Central memory CD8-positive, alpha-beta T cell (primary cell): ENCODE measurements around the gene PARP8.

Experiments
- ATAC-seq: fragments of 150-1000 bp; cut with Tn5 transposase; replicated peaks from 2 replicates; pipeline ENCODE4 v1.10.0; 2022; ENCODE audit warnings: mild to moderate bottlenecking, moderate FRiP score, moderate number of reproducible peaks; ENCODE audit not compliant: poor library complexity, severe bottlenecking; ENCODE audit errors: extremely low read depth
- DNase-seq, 2 donors: peaks; one replicate each; pipeline ENCODE4 v3.0.0; 2021; ENCODE audit warnings: low spot score in 2 of 2
- H3K27ac Mint-ChIP-seq: one replicate; pipeline ENCODE4 v1.8.0; 2022; ENCODE audit warnings: low read depth, mild to moderate bottlenecking, moderate library complexity, mixed read lengths
- H3K27me3 Mint-ChIP-seq: one replicate; pipeline ENCODE4 v1.8.0; 2022; ENCODE audit warnings: mixed read lengths
- H3K36me3 Mint-ChIP-seq: one replicate; pipeline ENCODE4 v1.8.0; 2022; ENCODE audit warnings: mild to moderate bottlenecking, moderate library complexity, mixed read lengths; ENCODE audit not compliant: insufficient read depth
- H3K4me1 Mint-ChIP-seq: one replicate; pipeline ENCODE4 v1.8.0; 2022; ENCODE audit warnings: mixed read lengths
- H3K4me3 Mint-ChIP-seq: one replicate; pipeline ENCODE4 v1.8.0; 2022; ENCODE audit warnings: mild to moderate bottlenecking, moderate library complexity, mixed read lengths
- H3K9me3 Mint-ChIP-seq: one replicate; pipeline ENCODE4 v1.8.0; 2022; ENCODE audit warnings: mixed read lengths

Gene PARP8

GRCh38 chr5:50740832-50741231, 74.4 kb downstream of the PARP8 start:
- ATAC-seq, result no peak
- H3K27ac Mint-ChIP-seq, result peak overlapping the region; percentile 14
- H3K9me3 Mint-ChIP-seq, result no peaks in the 10 kb centered on the region
- DNase-seq, result no peak
- H3K36me3 Mint-ChIP-seq, result peaks cover 14% of the 10 kb centered on the region
- peaks cover 55% of the 10 kb centered on the region for H3K4me1 Mint-ChIP-seq
- no peak overlapping the region for H3K4me3 Mint-ChIP-seq
- no peaks in the 10 kb centered on the region for H3K27me3 Mint-ChIP-seq

GRCh38 chr5:50744776-50745175, 78.3 kb downstream of the PARP8 start:
- no peaks in the 10 kb centered on the region for H3K9me3 Mint-ChIP-seq
- H3K4me3 Mint-ChIP-seq, result peak overlapping the region; percentile 66
- DNase-seq (no peak), ATAC-seq (peak; percentile 61)
- H3K27me3 Mint-ChIP-seq, result no peaks in the 10 kb centered on the region
- peak overlapping the region; percentile 81 for H3K27ac Mint-ChIP-seq
- peaks cover 15% of the 10 kb centered on the region for H3K36me3 Mint-ChIP-seq
- H3K4me1 Mint-ChIP-seq, result peaks cover 77% of the 10 kb centered on the region

- peak overlapping the region; percentile 87 for H3K27ac Mint-ChIP-seq
- no peak for ATAC-seq
- peaks cover 77% of the 10 kb centered on the region for H3K4me1 Mint-ChIP-seq
Observed at GRCh38 chr5:50745221-50745910, 78.9 kb downstream of the PARP8 start.

GRCh38 chr5:50749181-50749580, 82.7 kb downstream of the PARP8 start:
- Mint-ChIP-seq H3K27ac (peak overlapping the region; percentile 87), H3K36me3 (peaks cover 9% of the 10 kb centered on the region), H3K27me3 (no peaks in the 10 kb centered on the region), H3K9me3 (no peaks in the 10 kb centered on the region), H3K4me3 (peak overlapping the region; percentile 34), H3K4me1 (peaks cover 72% of the 10 kb centered on the region)
- no peak for ATAC-seq
- no peak for DNase-seq

More at GRCh38 chr5:50745221-50745910, 78.9 kb downstream of the PARP8 start:
- no peak for DNase-seq
- H3K4me3 Mint-ChIP-seq, result peak overlapping the region; percentile 66
- H3K27me3 Mint-ChIP-seq, result no peaks in the 10 kb centered on the region
- no peaks in the 10 kb centered on the region for H3K9me3 Mint-ChIP-seq
- peaks cover 12% of the 10 kb centered on the region for H3K36me3 Mint-ChIP-seq

- H3K9me3 Mint-ChIP-seq, result no peaks in the 10 kb centered on the region
- H3K36me3 Mint-ChIP-seq, result peaks cover 9% of the 10 kb centered on the region
- ATAC-seq (peak; percentile 38), DNase-seq (no peak)
- H3K4me3 Mint-ChIP-seq, result peak overlapping the region; percentile 55
- H3K4me1 Mint-ChIP-seq, result peaks cover 67% of the 10 kb centered on the region
- no peaks in the 10 kb centered on the region for H3K27me3 Mint-ChIP-seq
- peak overlapping the region; percentile 87 for H3K27ac Mint-ChIP-seq
Observed at GRCh38 chr5:50749873-50750272, 83.4 kb downstream of the PARP8 start.

- peak overlapping the region; percentile 87 for H3K27ac Mint-ChIP-seq
- H3K4me1 Mint-ChIP-seq, result peaks cover 70% of the 10 kb centered on the region
- H3K36me3 Mint-ChIP-seq, result peaks cover 12% of the 10 kb centered on the region
- no peaks in the 10 kb centered on the region for H3K9me3 Mint-ChIP-seq
- ATAC-seq (peak; percentile 79), DNase-seq (peak in 1 of 2 donors; percentile 32)
- H3K27me3 Mint-ChIP-seq, result no peaks in the 10 kb centered on the region
- H3K4me3 Mint-ChIP-seq, result no peak overlapping the region
Observed at GRCh38 chr5:50751064-50751657, 84.7 kb downstream of the PARP8 start.

GRCh38 chr5:50752800-50753199, 86.4 kb downstream of the PARP8 start:
- Mint-ChIP-seq H3K27ac (peak overlapping the region; percentile 74), H3K9me3 (no peaks in the 10 kb centered on the region), H3K27me3 (no peaks in the 10 kb centered on the region), H3K4me1 (peaks cover 70% of the 10 kb centered on the region), H3K36me3 (peaks cover 15% of the 10 kb centered on the region), H3K4me3 (no peak overlapping the region)
- DNase-seq, result no peak
- ATAC-seq, result no peak

- ATAC-seq, result no peak
- Mint-ChIP-seq H3K9me3 (no peaks in the 10 kb centered on the region), H3K36me3 (peaks cover 50% of the 10 kb centered on the region), H3K27me3 (no peaks in the 10 kb centered on the region), H3K27ac (peak overlapping the region; percentile 41), H3K4me1 (peaks cover 43% of the 10 kb centered on the region), H3K4me3 (no peak overlapping the region)
- DNase-seq, result no peak
Observed at GRCh38 chr5:50759526-50760270, 93.3 kb downstream of the PARP8 start.

- Mint-ChIP-seq H3K27me3 (no peaks in the 10 kb centered on the region), H3K27ac (no peak overlapping the region), H3K9me3 (no peaks in the 10 kb centered on the region), H3K4me1 (peaks cover 38% of the 10 kb centered on the region), H3K36me3 (peaks cover 62% of the 10 kb centered on the region), H3K4me3 (no peak overlapping the region)
- ATAC-seq (no peak), DNase-seq (no peak)
Observed at GRCh38 chr5:50763351-50763750, 96.9 kb downstream of the PARP8 start.

- H3K9me3 Mint-ChIP-seq, result no peaks in the 10 kb centered on the region
Observed at GRCh38 chr5:50763846-50764245, 97.4 kb downstream of the PARP8 start.

GRCh38 chr5:50766042-50766441, 99.6 kb downstream of the PARP8 start:
- no peaks in the 10 kb centered on the region for H3K27me3 Mint-ChIP-seq
- peaks cover 68% of the 10 kb centered on the region for H3K36me3 Mint-ChIP-seq

More at GRCh38 chr5:50763846-50764245, 97.4 kb downstream of the PARP8 start:
- Mint-ChIP-seq H3K36me3 (peaks cover 67% of the 10 kb centered on the region), H3K27ac (peak overlapping the region; percentile 35), H3K27me3 (no peaks in the 10 kb centered on the region), H3K4me3 (no peak overlapping the region), H3K4me1 (peaks cover 43% of the 10 kb centered on the region)
- ATAC-seq (no peak), DNase-seq (no peak)

GRCh38 chr5:50766462-50766861, 100.0 kb downstream of the PARP8 start:
- H3K4me3 Mint-ChIP-seq, result no peak overlapping the region
- no peak for DNase-seq
- H3K27me3 Mint-ChIP-seq, result no peaks in the 10 kb centered on the region
- peaks cover 66% of the 10 kb centered on the region for H3K36me3 Mint-ChIP-seq
- H3K4me1 Mint-ChIP-seq, result peaks cover 52% of the 10 kb centered on the region
- H3K9me3 Mint-ChIP-seq, result no peaks in the 10 kb centered on the region
- ATAC-seq, result no peak
- peak overlapping the region; percentile 58 for H3K27ac Mint-ChIP-seq

More at GRCh38 chr5:50766042-50766441, 99.6 kb downstream of the PARP8 start:
- H3K27ac Mint-ChIP-seq, result peak overlapping the region; percentile 65
- ATAC-seq (no peak), DNase-seq (no peak)
- no peaks in the 10 kb centered on the region for H3K9me3 Mint-ChIP-seq
- peaks cover 52% of the 10 kb centered on the region for H3K4me1 Mint-ChIP-seq
- no peak overlapping the region for H3K4me3 Mint-ChIP-seq
